ENCODE results near the gene COX6B1.
A peak's percentile ranks its signal among the peaks of the same experiment; 100 is the strongest.
"Not testable (repeated sequence)": the region's sequence is repeated elsewhere in the genome, so short reads cannot be mapped to it uniquely, and the experiment has no call there.

The COX6B1 gene, protein sequence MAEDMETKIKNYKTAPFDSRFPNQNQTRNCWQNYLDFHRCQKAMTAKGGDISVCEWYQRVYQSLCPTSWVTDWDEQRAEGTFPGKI

GRCh38 chr19:35648017-35648961, at the start of gene COX6B1:
COX6B1 (plus strand) TSS chr19:35648323; CDS start chr19:35651244, 2,921 bp downstream.
- DNase-seq: peak; percentile 98

GRCh38 chr19:35601971-35602370, 46.2 kb upstream of the COX6B1 start:
- DNase-seq: peak; percentile 18

DNA sequence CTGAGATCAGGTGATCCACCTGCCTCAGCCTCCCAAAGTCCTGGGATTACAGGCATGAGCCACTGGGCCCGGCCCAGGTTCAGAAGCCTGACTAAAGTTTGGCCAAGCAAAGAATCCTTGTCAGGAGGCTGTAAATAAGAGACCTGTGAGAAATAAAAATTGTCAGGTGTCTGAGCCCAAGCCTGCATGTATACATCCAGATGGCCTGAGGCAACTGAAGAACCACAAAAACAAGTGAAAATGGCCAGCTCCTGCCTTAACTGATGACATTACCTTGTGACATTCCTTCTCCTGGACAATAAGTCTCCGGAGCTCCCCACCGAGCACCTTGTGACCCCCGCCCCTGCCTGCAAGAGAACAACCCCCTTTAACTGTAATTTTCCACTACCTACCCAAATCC, 43.7 kb upstream of the COX6B1 start:
- DNase-seq: not testable (repeated sequence)

GRCh38 chr19:35607170-35607569, 41.0 kb upstream of the COX6B1 start:
- DNase-seq: not testable (repeated sequence)

GRCh38 chr19:35607661-35608060, 40.5 kb upstream of the COX6B1 start:
- DNase-seq: no peak

- no peak for DNase-seq
Measured at GRCh38 chr19:35608251-35608650, 39.9 kb upstream of the COX6B1 start.

DNA sequence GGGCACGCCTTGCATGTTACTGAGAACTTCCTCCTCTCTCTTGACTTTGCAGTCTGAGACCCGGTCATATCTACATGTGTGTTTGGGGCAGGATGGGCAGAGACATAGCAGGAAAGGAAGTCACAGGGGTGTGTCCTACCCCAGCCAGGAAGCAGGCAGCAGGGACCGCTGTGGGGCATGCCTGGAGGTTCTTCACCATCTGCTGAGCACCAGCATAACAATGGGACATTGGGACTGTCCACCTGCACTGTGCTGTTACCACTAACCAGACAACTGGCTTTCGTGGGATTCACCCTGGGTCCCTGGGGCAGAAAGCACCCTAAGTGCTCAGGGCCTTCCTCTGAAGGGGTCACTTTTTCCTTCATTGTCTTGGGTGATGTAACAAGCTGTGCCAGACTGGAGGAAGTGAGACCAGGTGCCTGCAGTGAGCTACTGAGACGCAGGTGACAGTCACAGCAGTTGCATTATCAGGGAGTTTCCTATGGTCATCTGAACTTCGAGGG, 38.2 kb upstream of the COX6B1 start:
- DNase-seq: no peak

- DNase-seq: no peak
Measured at GRCh38 chr19:35612224-35612558, 35.9 kb upstream of the COX6B1 start.

- DNase-seq: peak; percentile 89
Measured at GRCh38 chr19:35612559-35613321, 35.4 kb upstream of the COX6B1 start, which contains the start of gene HAUS5. HAUS5 (plus strand) TSS chr19:35612735; CDS start chr19:35612795, 60 bp downstream.

DNA sequence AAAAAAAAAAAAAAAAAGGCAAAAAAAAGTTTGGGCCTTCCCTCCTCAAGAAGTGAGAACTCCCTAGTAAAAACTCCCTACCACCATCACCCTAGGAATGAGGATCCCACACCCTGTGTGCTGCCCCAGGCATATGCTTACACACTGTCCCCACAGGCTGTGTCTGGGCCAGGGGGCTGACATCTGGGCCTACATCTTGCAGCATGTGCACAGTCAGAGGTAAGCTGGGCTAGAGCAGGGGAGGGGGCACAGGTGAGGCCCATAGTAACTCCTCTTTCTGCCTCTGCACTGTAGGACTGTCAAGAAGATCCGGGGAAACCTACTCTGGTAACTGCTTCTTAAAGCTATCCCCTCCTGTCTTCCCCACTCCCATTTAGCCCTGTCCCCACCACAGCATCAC, 34.5 kb upstream of the COX6B1 start:
- no peak for DNase-seq

GRCh38 chr19:35615036-35615435, 33.1 kb upstream of the COX6B1 start:
- no peak for DNase-seq

- DNase-seq: no peak
Measured at GRCh38 chr19:35618857-35619256, 29.3 kb upstream of the COX6B1 start.

- DNase-seq: no peak
Measured at GRCh38 chr19:35619290-35619923, 28.7 kb upstream of the COX6B1 start.

GRCh38 chr19:35620001-35620400, 28.1 kb upstream of the COX6B1 start:
- no peak for DNase-seq

DNA sequence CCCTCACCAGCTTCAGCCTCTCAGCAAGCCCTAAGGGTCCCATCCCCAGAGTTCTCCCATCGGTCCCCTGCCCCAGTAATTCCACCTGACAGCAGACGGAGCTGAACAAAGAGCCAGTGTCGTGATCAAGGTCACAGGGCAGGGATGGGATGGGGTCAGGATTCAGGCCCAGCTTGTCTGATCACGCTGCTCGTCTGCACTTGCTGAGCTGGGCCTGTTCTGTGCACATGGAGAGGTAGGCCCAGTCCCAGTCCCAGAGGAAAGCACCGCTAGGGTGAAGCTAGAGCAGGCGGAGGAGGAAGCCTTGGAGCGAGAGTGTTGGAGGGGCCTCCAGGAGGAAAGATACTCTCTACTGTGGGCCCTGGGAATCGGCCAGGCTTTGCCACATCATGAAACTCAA, 26.4 kb upstream of the COX6B1 start:
- DNase-seq: no peak

DNA sequence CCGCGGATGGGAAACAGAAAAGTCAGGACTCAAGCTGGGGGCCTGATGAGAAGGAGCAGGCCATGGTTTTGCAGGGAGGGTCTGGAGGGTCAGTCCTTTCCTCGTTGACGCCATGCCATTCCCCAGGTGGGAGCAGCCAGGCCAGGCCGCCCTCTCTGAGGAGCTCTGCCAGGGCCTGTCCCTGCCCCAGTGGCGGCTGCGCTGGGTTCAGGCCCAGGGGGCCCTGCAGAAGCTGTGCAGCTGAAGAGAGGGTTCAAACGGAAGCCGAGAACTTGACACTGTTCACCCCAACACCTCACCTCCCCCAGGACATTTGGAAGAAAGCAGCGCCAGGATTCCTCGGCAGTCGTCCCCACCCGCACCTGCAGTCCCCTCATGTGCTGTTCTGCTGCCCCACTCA, 25.4 kb upstream of the COX6B1 start:
- no peak for DNase-seq

DNA sequence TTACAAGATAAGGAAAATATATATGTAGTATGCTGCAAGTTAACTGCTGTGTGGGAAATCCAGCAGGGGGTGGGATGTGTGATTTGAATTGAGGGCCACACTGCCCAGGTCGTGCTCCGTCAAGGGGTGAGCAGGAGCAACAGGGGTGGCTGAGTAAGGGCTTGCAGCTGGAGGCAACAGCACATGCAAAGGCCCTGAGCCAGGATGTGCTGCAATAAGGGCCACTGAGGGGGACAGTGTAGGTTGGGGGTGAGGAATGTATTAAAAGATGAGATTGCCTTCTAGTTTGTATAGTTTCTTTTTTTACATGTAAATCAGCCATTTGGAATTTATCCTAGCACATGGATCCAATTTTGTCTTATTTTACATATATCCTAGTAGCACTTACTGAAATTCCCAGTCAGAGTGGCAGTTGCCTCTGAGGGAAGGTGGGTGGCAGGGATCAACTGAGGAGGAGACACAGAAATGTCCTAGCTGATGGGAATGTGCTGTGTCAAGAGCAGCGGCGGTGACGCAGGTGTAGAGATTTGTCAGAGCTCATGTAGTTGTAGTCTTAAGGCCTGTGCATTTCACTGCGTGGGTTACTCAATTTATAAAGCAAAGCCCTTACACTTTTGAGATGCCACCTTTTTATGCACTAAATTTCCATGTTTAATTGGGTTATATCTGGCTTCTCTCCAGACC, 24.7 kb upstream of the COX6B1 start:
- no peak for DNase-seq

GRCh38 chr19:35628264-35628564, 19.9 kb upstream of the COX6B1 start:
- DNase-seq: no peak

DNA sequence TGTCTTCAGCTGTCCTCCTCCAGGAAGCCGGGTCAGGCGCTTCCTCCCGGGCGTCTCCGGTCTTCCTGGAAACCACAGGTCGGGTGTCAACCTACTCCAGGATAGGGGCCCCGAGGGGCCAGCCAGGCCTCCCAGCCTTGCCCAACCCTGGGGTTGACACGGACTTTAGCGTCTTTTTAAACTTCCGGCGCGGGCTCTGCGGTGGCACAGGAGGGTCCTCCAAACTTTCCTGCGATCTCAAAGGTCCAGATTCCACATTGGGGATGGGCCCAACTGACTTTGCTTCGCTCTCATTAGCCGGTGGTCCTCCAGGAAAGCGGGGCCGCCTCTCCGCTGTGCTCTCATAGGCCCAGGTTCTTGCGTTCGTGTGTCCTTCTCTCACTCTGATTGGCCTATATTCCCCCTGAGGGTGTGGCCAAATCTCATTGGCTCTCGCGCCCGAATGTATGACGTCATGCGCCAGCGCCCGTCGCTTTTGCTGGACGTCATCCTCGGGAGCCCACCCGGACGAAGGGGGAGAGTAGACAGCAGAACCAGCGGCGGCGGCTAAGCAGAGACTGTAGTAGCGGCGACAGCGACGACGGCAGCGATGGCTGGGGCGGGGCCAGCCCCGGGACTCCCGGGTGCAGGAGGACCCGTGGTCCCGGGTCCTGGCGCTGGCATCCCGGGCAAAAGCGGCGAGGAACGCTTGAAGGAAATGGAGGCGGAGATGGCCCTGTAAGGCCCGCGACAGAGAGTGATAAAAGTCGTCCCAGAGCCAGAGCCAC, 19.4 kb upstream of the COX6B1 start, which contains the start of gene RBM42:
Gene RBM42, plus strand, starts transcription at position 472 of the 767 bp plus-strand sequence. Its CDS starts 118 bp downstream, at position 590.
- peak; percentile 98 for DNase-seq

DNA sequence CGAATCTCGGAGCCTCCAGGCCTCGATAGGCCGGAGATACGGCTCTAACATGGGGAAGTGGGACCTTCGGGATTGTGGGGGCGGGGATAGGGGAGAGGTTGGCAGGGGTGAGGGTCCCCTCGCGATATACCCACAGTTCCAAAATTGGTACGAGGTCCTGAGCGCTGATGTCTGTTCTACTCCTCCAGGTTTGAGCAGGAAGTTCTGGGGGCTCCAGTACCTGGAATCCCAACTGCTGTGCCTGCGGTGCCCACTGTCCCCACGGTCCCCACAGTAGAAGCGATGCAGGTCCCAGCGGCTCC, 18.8 kb upstream of the COX6B1 start:
- no peak for DNase-seq

DNA sequence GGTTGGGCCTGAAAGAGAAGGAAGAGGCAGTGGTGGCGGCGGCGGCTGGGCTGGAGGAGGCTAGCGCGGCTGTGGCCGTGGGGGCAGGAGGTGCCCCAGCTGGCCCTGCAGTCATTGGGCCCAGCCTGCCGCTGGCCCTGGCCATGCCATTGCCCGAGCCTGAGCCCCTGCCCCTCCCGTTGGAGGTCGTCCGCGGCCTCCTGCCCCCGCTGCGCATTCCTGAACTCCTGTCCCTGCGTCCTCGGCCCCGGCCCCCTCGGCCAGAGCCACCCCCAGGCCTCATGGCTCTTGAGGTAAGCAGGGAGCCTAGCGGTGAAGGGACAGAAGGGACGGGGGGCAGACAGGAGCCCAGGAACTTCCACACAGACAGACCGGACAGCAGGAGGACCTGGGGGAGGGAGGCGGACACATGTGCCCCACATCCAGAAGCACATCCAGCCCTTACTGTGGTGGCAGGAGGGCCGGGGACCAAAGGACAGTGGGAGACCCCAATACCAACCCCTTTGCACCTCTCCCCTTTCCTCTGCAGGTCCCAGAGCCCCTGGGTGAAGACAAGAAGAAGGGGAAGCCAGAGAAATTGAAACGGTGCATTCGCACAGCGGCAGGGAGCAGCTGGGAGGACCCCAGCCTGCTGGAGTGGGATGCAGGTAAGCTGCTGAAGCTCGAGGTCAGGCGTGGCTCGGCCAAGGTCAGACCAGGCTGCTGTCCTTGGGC, 14.2 kb upstream of the COX6B1 start:
- no peak for DNase-seq
